GM12872 (cell line): ENCODE results near the gene RNASE13.
A peak's percentile ranks its signal among the peaks of the same experiment; 100 is the strongest.

Experiments used
- TF ChIP-seq, protein P1 (sequence below): IDR thresholded peaks from 3 replicates; pipeline ENCODE4 v1.5.1; 2011; ENCODE audit warnings: low read depth, mild to moderate bottlenecking, low read length, moderate library complexity; ENCODE audit not compliant: insufficient read depth

RNASE13 gene

GRCh38 chr14:21070083-21070609, 35.5 kb upstream of the RNASE13 start, which contains the start of gene ARHGEF40:
TSS of gene ARHGEF40 (plus strand) at chr14:21070304. CDS start at chr14:21070397, 93 bp downstream.
- TF ChIP-seq, protein P1, sequence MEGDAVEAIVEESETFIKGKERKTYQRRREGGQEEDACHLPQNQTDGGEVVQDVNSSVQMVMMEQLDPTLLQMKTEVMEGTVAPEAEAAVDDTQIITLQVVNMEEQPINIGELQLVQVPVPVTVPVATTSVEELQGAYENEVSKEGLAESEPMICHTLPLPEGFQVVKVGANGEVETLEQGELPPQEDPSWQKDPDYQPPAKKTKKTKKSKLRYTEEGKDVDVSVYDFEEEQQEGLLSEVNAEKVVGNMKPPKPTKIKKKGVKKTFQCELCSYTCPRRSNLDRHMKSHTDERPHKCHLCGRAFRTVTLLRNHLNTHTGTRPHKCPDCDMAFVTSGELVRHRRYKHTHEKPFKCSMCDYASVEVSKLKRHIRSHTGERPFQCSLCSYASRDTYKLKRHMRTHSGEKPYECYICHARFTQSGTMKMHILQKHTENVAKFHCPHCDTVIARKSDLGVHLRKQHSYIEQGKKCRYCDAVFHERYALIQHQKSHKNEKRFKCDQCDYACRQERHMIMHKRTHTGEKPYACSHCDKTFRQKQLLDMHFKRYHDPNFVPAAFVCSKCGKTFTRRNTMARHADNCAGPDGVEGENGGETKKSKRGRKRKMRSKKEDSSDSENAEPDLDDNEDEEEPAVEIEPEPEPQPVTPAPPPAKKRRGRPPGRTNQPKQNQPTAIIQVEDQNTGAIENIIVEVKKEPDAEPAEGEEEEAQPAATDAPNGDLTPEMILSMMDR: no peak

GRCh38 chr14:21069388-21070082, 34.9 kb upstream of the RNASE13 start:
- TF ChIP-seq, protein P1: no peak

DNA sequence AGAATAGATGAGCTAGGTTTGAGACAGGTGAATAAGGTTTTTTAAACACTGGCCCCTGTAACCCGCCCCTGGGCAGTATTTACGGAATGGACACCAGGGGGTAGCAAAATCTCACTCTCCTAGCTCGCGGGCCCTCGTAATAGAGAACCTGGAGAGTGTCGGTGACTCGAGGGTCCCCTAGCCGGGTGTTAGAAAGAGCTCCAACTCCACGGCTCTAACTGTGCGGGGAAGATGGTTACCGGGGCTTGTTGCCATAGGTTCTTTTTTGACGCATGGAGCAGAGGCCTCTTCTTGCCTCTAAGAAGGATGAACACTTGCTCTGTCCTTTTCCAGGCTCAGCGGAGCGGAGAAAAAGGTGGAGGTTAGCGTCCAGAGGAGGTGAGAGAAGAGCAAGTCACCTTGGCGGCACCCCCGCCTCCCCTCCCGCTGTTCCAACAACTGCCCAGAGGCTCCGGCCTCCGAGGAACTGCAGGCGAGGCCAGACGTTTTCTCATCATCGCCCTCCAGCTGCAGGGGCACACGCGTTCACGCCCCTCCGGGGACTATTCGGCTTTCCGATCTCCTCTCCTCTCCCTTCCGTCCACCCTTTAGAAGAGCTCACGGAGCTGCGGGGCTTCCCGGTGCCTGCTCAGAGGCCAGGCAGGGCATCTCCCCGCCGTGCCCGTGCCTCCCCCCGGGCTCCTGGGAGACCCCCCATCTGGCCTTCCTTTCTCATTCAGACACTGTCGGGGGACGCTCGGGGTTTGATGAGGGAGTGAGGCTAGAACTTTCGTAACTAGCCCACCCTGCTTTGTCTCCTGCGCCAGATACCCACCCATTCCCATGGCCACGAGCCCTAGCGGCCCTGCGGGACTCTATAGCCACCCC, 34.1 kb upstream of the RNASE13 start:
- TF ChIP-seq, protein P1: peak; percentile 55

DNA sequence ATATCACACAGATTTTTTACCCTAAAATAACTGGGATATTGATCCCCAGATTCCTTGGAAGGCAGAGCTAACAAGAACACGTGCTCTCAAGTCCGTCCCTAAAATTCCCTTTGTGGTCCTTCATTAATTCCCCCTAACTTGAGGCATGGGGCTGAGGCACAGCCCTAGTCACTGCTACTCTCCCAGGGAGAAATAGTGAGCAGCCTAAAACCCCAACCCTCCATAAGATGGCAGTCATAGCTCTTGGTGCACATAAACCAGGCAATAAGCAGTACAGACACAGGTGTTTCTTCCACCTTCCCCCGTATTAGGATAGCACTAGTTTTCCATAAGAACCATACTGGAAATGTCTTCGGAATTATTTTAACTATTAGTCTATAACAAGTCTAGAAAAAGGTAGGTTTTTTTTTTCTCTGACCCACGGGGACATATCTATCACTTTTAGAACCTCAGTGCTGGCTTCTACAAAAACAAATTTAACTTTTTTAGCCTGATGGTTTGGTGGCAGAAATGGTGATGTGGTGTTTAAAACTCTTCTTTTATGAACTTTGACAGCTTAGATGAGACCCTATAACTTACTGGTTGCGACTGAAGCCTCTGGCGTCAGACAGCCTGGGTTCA, 32.4 kb upstream of the RNASE13 start:
- TF ChIP-seq, protein P1: peak; percentile 37; the same call in 2 of the 3 replicates

- TF ChIP-seq, protein P1: no peak
Measured at GRCh38 chr14:21063479-21063878, 28.9 kb upstream of the RNASE13 start.

DNA sequence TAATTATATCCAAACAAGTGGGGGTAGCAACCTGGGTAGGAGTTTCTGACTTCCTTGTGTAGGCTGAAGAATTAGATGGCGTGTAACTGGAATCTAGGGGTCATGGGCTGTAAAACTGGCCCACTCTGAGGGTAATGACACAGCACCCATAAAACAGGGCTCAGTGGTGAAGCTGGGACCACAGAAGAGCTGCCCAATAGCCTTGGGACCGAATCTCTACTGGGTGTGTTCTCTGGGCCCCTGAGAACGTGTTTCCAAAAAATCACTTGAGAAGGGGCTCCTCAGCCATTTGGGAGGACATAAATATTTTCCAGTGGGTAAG, 26.7 kb upstream of the RNASE13 start:
- TF ChIP-seq, protein P1: no peak
